GM23248 (cell line): ENCODE measurements around the gene SH2D1B. TPM values are rescaled to one million over a fixed set of nuclear protein-coding genes. Genes with fewer than 3 reads are reported as not detected.

ENCODE experiments used
- DNase-seq: peaks from one replicate; pipeline ENCODE4 v3.0.0-alpha.2; 2015
- H2AFZ ChIP-seq: fragments of 200-600 bp; sonication (generic); 2 replicates; pipeline ENCODE4 v1.6.1; 2016; ENCODE audit warnings: antibody characterized with exemption
- H3F3A ChIP-seq: fragments of 200-600 bp; sonication (generic); 2 replicates; pipeline ENCODE4 v1.6.1; 2016; ENCODE audit warnings: mild to moderate bottlenecking, antibody characterized with exemption, mixed run types; ENCODE audit not compliant: insufficient read depth
- H3K27ac ChIP-seq: fragments of 200-600 bp; sonication (generic); 2 replicates; pipeline ENCODE4 v1.5.1; 2016; ENCODE audit warnings: mild to moderate bottlenecking
- H3K27me3 ChIP-seq: fragments of 200-600 bp; sonication (generic); replicated peaks from 2 replicates; pipeline ENCODE4 v1.6.1; 2016; ENCODE audit warnings: mild to moderate bottlenecking; ENCODE audit not compliant: insufficient read depth
- H3K36me3 ChIP-seq: fragments of 200-600 bp; sonication (generic); 2 replicates; pipeline ENCODE4 v1.6.1; 2016; ENCODE audit warnings: low read depth, mild to moderate bottlenecking
- H3K4me1 ChIP-seq: fragments of 200-600 bp; sonication (generic); 2 replicates; pipeline ENCODE4 v1.6.1; 2016; ENCODE audit warnings: mild to moderate bottlenecking; ENCODE audit not compliant: insufficient read depth
- H3K4me2 ChIP-seq: fragments of 200-600 bp; sonication (generic); one replicate; pipeline ENCODE4 v1.6.1; 2016; ENCODE audit warnings: mild to moderate bottlenecking; ENCODE audit not compliant: unreplicated experiment
- H3K4me3 ChIP-seq: fragments of 200-600 bp; sonication (generic); 2 replicates; pipeline ENCODE4 v1.5.1; 2016; ENCODE audit warnings: mild to moderate bottlenecking
- H3K79me2 ChIP-seq: fragments of 200-600 bp; sonication (generic); 2 replicates; pipeline ENCODE4 v1.6.1; 2016; ENCODE audit warnings: mild to moderate bottlenecking; ENCODE audit not compliant: insufficient read depth
- H3K9ac ChIP-seq: fragments of 200-600 bp; sonication (generic); 2 replicates; pipeline ENCODE4 v1.6.1; 2016; ENCODE audit warnings: mild to moderate bottlenecking
- H3K9me2 ChIP-seq: fragments of 200-600 bp; sonication (generic); 2 replicates; pipeline ENCODE4 v1.6.1; 2016; ENCODE audit warnings: mixed run types, mild to moderate bottlenecking, moderate library complexity; ENCODE audit not compliant: insufficient read depth
- H3K9me3 ChIP-seq: fragments of 200-600 bp; sonication (generic); one replicate; pipeline ENCODE4 v1.6.1; 2017; ENCODE audit warnings: low read depth
- H4K20me1 ChIP-seq: fragments of 200-600 bp; sonication (generic); 2 replicates; pipeline ENCODE4 v1.6.0; 2016; ENCODE audit not compliant: insufficient read depth
- EZH2 ChIP-seq: fragments of 200-600 bp; sonication (generic); IDR thresholded peaks from 2 replicates; pipeline ENCODE4 v1.6.1; 2018; ENCODE audit warnings: antibody characterized with exemption, mild to moderate bottlenecking; ENCODE audit not compliant: insufficient read depth, poor library complexity, severe bottlenecking
- EZH2phosphoT487 ChIP-seq: fragments of 200-600 bp; sonication (generic); IDR thresholded peaks from 2 replicates; pipeline ENCODE4 v1.6.1; 2018; ENCODE audit warnings: antibody characterized with exemption, moderate library complexity, mild to moderate bottlenecking, low read depth; ENCODE audit not compliant: insufficient read depth
- WGBS, 2 experiments: methylation state at CpG; one replicate each; pipeline ENCODE4 v1.1.6; 2015 to 2017; ENCODE audit warnings: low lambda C conversion rate in 2 of 2, low coverage in 1 of 2; ENCODE audit errors: missing lambda C conversion rate in 2 of 2; 5-methylcytosine and 5-hydroxymethylcytosine counted together
- in situ Hi-C: fragments of 300-500 bp; cut with MboI; formaldehyde crosslinking; loops from 2 replicates; pipeline ENCODE4 v1.15.0; 2020
- polyA plus RNA-seq: library from polyadenylated mRNA; unstranded; fragments of >200 nt; fragmentation: Nextera tagmentation; extraction: Ambion mirVana; gene quantifications from 2 replicates; pipeline ENCODE4 v1.2.1, GENCODE V29; 2016
- total RNA-seq: library from RNA; depleted of rRNA; stranded (reverse); fragments of >200 nt; shearing (Covaris generic); gene quantifications from 2 replicates; pipeline ENCODE4 v1.2.3, GENCODE V29; 2014

The SH2D1B gene
- total and polyA plus RNA-seq, 2 experiments from 2014 or later: not detected

DNA sequence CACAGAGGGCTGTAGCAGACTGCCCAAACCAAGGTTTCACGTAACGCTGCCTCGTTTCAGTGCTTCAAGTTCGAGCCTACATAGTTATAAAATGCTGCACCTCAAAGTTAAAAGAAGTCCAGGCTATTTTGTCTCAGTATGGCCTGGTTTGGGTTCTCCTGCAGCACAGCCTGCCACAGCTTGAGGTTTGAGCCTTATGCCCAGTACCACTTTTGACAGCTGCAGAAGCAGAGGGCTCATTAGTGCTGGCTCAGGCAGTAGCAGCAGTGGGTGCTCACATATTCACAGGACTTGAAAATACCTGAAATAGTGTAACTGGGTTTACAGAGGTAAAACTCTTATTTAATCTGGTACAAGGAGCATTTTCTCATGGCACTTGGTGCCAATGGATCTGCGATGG, 50.6 kb downstream of the SH2D1B start:
- H3F3A ChIP-seq: no peaks in the 10 kb centered on the region
- no peak overlapping the region for H3K27ac ChIP-seq
- no peaks in the 10 kb centered on the region for H3K9me2 ChIP-seq
- H4K20me1 ChIP-seq: no peaks in the 10 kb centered on the region
- H3K36me3 ChIP-seq: no peaks in the 10 kb centered on the region
- DNase-seq: no peak
- no peaks in the 10 kb centered on the region for H3K27me3 ChIP-seq
- no peak overlapping the region for H2AFZ ChIP-seq
- H3K4me2 ChIP-seq: no peak overlapping the region
- no peaks in the 10 kb centered on the region for H3K4me1 ChIP-seq
- 68 to 84% methylated on average over 5 of the region's 5 CpGs for WGBS, 2 experiments
- in situ Hi-C loops: loop anchor here (25.0 kb wide), 1 partner anchor 451 kb away; no protein-coding TSS in a partner anchor
- no peak overlapping the region for H3K9ac ChIP-seq
- no peak for TF ChIP-seq EZH2phosphoT487
- TF ChIP-seq EZH2: no peak
- H3K4me3 ChIP-seq: no peak overlapping the region
- H3K9me3 ChIP-seq: no peaks in the 10 kb centered on the region
- H3K79me2 ChIP-seq: no peaks in the 10 kb centered on the region

DNA sequence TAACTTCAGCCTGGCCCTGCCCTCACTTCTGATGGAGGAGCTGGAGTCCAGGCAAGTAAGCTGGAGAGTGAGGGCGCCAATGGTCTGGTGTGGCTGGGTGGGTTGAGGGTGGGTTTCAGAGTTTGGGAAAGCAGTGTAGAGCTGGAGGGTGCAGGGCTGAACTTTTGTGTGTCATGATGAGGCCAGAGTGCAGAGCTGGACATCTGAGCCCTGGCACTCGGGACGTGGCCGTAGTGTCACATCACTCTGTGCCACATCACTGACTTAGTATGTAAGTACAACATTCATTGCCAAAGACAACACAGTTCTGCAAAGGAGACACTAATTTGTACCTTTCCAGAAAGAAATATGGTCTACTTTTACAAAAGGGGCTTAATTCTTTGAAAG, 51.1 kb downstream of the SH2D1B start:
- no peaks in the 10 kb centered on the region for H3K79me2 ChIP-seq
- no peak overlapping the region for H3K27ac ChIP-seq
- no peak overlapping the region for H3K9ac ChIP-seq
- H3K4me3 ChIP-seq: no peak overlapping the region
- H3K9me2 ChIP-seq: no peaks in the 10 kb centered on the region
- WGBS, 2 experiments: 83 to 88% methylated on average over 4 of the region's 4 CpGs
- no peaks in the 10 kb centered on the region for H4K20me1 ChIP-seq
- no peaks in the 10 kb centered on the region for H3K36me3 ChIP-seq
- H3K9me3 ChIP-seq: no peaks in the 10 kb centered on the region
- no peaks in the 10 kb centered on the region for H3K4me1 ChIP-seq
- H3F3A ChIP-seq: no peaks in the 10 kb centered on the region
- DNase-seq: no peak
- TF ChIP-seq EZH2: no peak
- no peak for TF ChIP-seq EZH2phosphoT487
- H3K4me2 ChIP-seq: no peak overlapping the region
- no peaks in the 10 kb centered on the region for H3K27me3 ChIP-seq
- H2AFZ ChIP-seq: no peak overlapping the region
- in situ Hi-C loops: loop anchor here (25.0 kb wide), 1 partner anchor 451 kb away; no protein-coding TSS in a partner anchor

DNA sequence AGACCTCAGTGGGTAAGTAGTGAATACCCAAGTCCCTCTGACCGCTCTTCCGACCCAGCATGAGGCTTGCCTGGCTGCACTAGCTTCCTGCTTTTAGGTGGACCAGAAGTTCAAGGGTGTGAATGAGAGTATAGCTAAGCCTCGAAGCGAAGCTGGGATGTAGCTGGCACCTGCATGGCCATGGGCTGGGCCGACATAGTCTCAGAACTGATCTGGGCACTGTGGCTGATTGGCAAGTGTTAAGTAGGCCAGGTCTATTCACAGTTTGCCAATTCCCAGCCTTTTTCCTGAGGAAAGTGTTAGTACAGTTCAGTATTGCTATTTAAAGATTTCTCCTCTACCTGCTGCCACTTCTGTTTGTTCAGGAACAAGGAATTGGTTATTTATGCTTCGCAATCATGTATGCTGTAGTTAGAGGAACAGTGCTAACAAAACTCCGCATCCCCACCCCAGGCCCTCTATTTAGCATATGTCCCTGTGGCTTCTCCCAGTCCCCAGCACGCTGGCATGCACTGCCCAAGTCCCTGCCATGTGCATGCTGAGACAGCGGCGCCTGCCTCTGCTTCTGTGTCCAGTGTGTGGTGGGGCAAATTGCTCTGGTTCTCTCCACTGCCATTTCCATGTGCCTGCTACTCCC, 51.6 kb downstream of the SH2D1B start:
- Histone ChIP-seq H3K27ac (no peak overlapping the region), H3K79me2 (no peaks in the 10 kb centered on the region), H3K4me1 (no peaks in the 10 kb centered on the region), H3K9me2 (no peaks in the 10 kb centered on the region), H3K9ac (no peak overlapping the region), H3F3A (no peaks in the 10 kb centered on the region), H3K9me3 (no peaks in the 10 kb centered on the region), H2AFZ (no peak overlapping the region), H4K20me1 (no peaks in the 10 kb centered on the region), H3K4me2 (no peak overlapping the region), H3K27me3 (no peaks in the 10 kb centered on the region), H3K4me3 (no peak overlapping the region), H3K36me3 (no peaks in the 10 kb centered on the region)
- in situ Hi-C loops: loop anchor here (25.0 kb wide), 1 partner anchor 452 kb away; no protein-coding TSS in a partner anchor
- WGBS, 2 experiments: 81 to 83% methylated on average over 10 of the region's 10 CpGs
- DNase-seq: no peak
- TF ChIP-seq EZH2 (no peak), EZH2phosphoT487 (no peak)

DNA sequence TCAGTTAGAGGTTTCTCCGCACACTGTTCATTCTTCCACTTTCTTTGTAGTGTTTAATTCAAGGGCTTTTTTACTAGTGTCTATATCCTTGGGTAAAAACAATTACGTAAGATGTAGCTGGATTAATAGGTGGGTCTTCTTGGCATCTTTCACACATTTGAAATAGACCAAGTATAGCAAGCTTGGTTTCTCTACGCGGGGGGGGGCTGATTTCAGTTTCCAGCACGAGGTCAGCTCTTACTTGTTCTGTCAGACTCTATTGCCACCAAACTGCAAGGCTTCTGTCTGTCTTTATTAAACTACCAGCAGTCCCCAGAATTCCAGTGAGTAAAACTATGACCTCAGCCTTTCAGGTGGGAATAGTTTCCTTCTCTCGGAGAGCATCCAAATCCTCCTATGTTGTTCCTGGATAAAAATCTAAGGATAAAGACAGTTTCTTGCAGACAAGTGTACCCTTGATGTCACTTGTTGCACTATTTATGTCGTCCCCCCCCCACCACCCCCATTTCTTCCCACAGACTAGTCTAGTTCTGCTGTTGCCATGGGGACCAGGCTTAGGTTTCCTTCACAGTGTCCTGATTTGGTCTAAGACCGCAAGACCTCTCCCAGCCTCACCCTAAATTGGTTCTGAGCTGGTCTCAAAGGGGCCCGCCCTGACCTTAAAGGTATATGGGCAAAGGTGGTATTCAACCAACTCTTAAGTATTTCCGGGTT, 52.3 kb downstream of the SH2D1B start:
- no peak overlapping the region for H3K9ac ChIP-seq
- no peaks in the 10 kb centered on the region for H3K4me1 ChIP-seq
- H4K20me1 ChIP-seq: no peaks in the 10 kb centered on the region
- H3K4me2 ChIP-seq: no peak overlapping the region
- H3K27ac ChIP-seq: no peak overlapping the region
- in situ Hi-C loops: loop anchor here (25.0 kb wide), 1 partner anchor 453 kb away; no protein-coding TSS in a partner anchor
- H3K27me3 ChIP-seq: no peaks in the 10 kb centered on the region
- no peak overlapping the region for H3K4me3 ChIP-seq
- no peak for DNase-seq
- no peaks in the 10 kb centered on the region for H3K79me2 ChIP-seq
- no peaks in the 10 kb centered on the region for H3K9me3 ChIP-seq
- no peaks in the 10 kb centered on the region for H3K9me2 ChIP-seq
- 69% methylated on average over 10 of the region's 10 CpGs for WGBS, 2 experiments
- no peaks in the 10 kb centered on the region for H3K36me3 ChIP-seq
- no peaks in the 10 kb centered on the region for H3F3A ChIP-seq
- no peak for TF ChIP-seq EZH2
- TF ChIP-seq EZH2phosphoT487: no peak
- H2AFZ ChIP-seq: no peak overlapping the region
